Esophagus squamous epithelium (tissue), 4 donors: ENCODE measurements around the gene LSM3.
A peak's percentile ranks its signal among the peaks of the same experiment; 100 is the strongest.

ENCODE experiments used
- CTCF ChIP-seq, 6 experiments: fragments of 450-650 bp in 4 of 6; fragments of 200-600 bp in 2 of 6; sonication (generic) in 2 of 6; IDR thresholded peaks; one replicate each; pipeline ENCODE4 v1.5.1; 2016 to 2019; ENCODE audit warnings: antibody characterized with exemption in 6 of 6, mild to moderate bottlenecking in 4 of 6, moderate library complexity in 4 of 6
- POLR2A ChIP-seq, 4 donors: fragments of 450-650 bp; IDR thresholded peaks; one replicate each; pipeline ENCODE4 v1.6.1; 2017; ENCODE audit warnings: antibody characterized with exemption in 4 of 4, mild to moderate bottlenecking in 4 of 4, moderate library complexity in 3 of 4

GRCh38 chr3:14152233-14152962 is 26.2 kb upstream of the LSM3 start:
- peak in 3 of 6 experiments; percentile 10 to 40 (median 13) for TF ChIP-seq CTCF (IDR thresholded peaks at IDR 0.05)
- no peak for TF ChIP-seq POLR2A (IDR thresholded peaks at IDR 0.05)
